ENCODE data around the gene BTBD6.

DNA sequence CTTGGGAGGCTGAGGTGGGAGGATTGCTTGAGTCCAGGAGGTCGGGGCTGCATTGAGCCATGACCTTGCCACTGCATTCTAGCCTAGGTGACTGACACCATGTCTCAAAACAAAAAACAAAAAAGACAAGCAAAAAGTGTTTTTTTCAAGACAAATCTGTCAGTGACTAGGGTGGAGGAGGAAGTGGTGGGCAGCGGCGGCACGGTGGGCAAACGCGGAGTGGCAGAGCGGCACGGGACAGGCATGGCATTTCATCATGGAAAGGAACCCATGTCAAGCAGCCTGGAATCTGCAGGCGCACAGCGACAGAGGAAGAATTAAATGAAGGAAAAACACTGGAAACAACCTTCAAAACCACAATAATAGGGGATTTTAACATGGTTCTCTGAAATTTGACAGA lies 4.0 kb upstream of the BTBD6 start:
- TF ChIP-seq, protein P1, sequence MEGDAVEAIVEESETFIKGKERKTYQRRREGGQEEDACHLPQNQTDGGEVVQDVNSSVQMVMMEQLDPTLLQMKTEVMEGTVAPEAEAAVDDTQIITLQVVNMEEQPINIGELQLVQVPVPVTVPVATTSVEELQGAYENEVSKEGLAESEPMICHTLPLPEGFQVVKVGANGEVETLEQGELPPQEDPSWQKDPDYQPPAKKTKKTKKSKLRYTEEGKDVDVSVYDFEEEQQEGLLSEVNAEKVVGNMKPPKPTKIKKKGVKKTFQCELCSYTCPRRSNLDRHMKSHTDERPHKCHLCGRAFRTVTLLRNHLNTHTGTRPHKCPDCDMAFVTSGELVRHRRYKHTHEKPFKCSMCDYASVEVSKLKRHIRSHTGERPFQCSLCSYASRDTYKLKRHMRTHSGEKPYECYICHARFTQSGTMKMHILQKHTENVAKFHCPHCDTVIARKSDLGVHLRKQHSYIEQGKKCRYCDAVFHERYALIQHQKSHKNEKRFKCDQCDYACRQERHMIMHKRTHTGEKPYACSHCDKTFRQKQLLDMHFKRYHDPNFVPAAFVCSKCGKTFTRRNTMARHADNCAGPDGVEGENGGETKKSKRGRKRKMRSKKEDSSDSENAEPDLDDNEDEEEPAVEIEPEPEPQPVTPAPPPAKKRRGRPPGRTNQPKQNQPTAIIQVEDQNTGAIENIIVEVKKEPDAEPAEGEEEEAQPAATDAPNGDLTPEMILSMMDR (IDR thresholded peaks at IDR 0.05): no peak
- TF ChIP-seq POLR2AphosphoS5 (IDR thresholded peaks at IDR 0.05) (no peak), POLR2A (IDR thresholded peaks at IDR 0.05; ENCODE audit: low read depth) (no peak), EP300 (IDR thresholded peaks at IDR 0.05) (no peak)

Measured in esophagus muscularis mucosa (tissue), 4 donors.